ENCODE results near the gene SH3YL1. TPM values are rescaled to one million over a fixed set of nuclear protein-coding genes. Genes with fewer than 3 reads are reported as not detected.

Gene SH3YL1
- total RNA-seq, 4 donors from 2014 or later = 70.7 to 344 (median 98.0) TPM

DNA sequence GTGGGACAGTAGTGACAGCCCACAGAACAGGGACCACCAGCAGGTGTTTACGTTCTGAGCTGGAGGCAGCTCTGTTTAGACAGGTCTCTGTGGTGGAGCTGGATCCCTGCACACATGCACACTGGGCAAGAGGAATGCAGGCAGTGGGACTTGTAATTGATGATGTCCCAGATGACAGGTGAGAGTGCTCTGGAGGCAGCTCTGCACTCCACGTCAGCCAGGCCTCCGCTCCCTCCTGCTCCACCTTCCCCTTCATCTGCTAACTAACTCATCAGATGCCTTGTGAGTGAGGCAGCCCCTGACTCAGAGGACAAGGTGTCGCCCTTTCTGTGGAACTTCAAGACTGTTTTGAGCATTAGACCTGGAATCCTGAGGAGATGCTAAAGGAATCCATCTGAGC is 53.2 kb downstream of the SH3YL1 start:
- H3K9me3 ChIP-seq = peaks cover 0 to 7% of the 10 kb centered on the region in 2 donors
- H3K4me3 ChIP-seq = no peak overlapping the region
- in situ Hi-C loops (cut with MboI; ENCODE audit: low pct_ligation_motif_present in 1 of 4, low pct_unique_long_range_greater_than_20kb in 1 of 4, low sequenced_read_pairs in 3 of 4) = no loop called here
- intact Hi-C loops (cut with DNase I; ENCODE audit: low total_unique reads) = no loop called here
- H3K36me3 ChIP-seq = no peaks in the 10 kb centered on the region
- DNase-seq = no peak
- 60% methylated on average over 4 of the region's 4 CpGs; no CpG with 5 or more reads in 1 of the 2 donors for WGBS, 2 donors (ENCODE audit: low coverage in 1 of 2)
- no peak overlapping the region for H3K27ac ChIP-seq
- H3K27me3 ChIP-seq = peaks cover 5% of the 10 kb centered on the region
- no peak for TF ChIP-seq POLR2A (IDR thresholded peaks at IDR 0.05)
- TF ChIP-seq, protein P1, sequence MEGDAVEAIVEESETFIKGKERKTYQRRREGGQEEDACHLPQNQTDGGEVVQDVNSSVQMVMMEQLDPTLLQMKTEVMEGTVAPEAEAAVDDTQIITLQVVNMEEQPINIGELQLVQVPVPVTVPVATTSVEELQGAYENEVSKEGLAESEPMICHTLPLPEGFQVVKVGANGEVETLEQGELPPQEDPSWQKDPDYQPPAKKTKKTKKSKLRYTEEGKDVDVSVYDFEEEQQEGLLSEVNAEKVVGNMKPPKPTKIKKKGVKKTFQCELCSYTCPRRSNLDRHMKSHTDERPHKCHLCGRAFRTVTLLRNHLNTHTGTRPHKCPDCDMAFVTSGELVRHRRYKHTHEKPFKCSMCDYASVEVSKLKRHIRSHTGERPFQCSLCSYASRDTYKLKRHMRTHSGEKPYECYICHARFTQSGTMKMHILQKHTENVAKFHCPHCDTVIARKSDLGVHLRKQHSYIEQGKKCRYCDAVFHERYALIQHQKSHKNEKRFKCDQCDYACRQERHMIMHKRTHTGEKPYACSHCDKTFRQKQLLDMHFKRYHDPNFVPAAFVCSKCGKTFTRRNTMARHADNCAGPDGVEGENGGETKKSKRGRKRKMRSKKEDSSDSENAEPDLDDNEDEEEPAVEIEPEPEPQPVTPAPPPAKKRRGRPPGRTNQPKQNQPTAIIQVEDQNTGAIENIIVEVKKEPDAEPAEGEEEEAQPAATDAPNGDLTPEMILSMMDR (IDR thresholded peaks at IDR 0.05) = no peak
- no peak for TF ChIP-seq POLR2AphosphoS5 (IDR thresholded peaks at IDR 0.05)
- TF ChIP-seq EP300 (IDR thresholded peaks at IDR 0.05; ENCODE audit: low read depth) = no peak
- H3K4me1 ChIP-seq = no peaks in the 10 kb centered on the region

DNA sequence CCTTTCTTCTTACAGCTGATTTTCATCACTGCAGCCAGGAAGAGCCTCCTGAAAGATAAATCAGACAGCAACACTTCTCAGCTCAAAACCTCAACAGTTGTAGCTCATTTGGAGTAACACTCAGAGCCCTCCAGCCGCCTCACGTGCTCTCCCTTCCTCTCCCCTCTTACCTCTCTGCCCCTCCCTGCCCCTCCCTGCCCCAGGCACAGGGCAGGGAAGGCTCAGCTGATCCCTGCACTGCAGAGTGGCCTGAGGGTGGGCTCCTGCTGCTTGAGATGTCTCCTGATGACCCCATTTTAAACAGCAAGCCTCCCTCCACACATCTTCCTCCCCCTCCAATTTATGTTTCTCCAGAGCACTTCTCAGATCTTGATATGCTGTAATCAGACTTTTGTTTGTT is 54.4 kb downstream of the SH3YL1 start:
- no peak overlapping the region for H3K27ac ChIP-seq
- WGBS, 2 donors (ENCODE audit: low coverage in 1 of 2) = 66 to 83% methylated on average over 2 of the region's 2 CpGs
- no peak overlapping the region for H3K4me3 ChIP-seq
- H3K4me1 ChIP-seq = no peaks in the 10 kb centered on the region
- H3K36me3 ChIP-seq = no peaks in the 10 kb centered on the region
- in situ Hi-C loops (cut with MboI; ENCODE audit: low pct_ligation_motif_present in 1 of 4, low pct_unique_long_range_greater_than_20kb in 1 of 4, low sequenced_read_pairs in 3 of 4) = no loop called here
- no peak for DNase-seq
- peaks cover 0 to 7% of the 10 kb centered on the region in 2 donors for H3K9me3 ChIP-seq
- intact Hi-C loops (cut with DNase I; ENCODE audit: low total_unique reads) = no loop called here
- H3K27me3 ChIP-seq = peaks cover 5% of the 10 kb centered on the region
- no peak for TF ChIP-seq POLR2AphosphoS5 (IDR thresholded peaks at IDR 0.05)
- TF ChIP-seq EP300 (IDR thresholded peaks at IDR 0.05; ENCODE audit: low read depth) = no peak
- TF ChIP-seq, protein P1 (IDR thresholded peaks at IDR 0.05) = no peak
- TF ChIP-seq POLR2A (IDR thresholded peaks at IDR 0.05) = no peak

DNA sequence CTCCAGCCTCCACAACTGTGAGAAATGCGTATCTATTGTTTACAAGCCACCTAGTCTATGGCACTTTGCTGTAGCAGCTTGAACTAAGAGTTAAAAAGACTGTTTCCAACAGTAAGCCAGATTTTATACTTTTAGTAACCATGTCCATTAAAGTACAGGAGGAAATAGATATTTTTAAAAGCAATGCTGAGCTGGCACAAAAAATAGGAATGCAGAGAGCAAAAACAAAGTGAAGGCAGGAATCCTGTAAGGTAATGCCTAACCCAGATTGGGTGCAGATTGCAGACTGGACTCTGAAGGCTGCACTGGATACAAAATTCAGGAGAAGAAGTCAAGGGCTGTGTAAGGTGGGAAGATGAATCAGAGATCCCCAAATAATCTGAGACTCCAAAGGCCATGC is 55.5 kb downstream of the SH3YL1 start:
- WGBS, 2 donors (ENCODE audit: low coverage in 1 of 2) = 74% methylated on average over 1 of the region's 1 CpG; no CpG with 5 or more reads in 1 of the 2 donors
- Histone ChIP-seq H3K36me3 (no peaks in the 10 kb centered on the region), H3K27me3 (peaks cover 5% of the 10 kb centered on the region), H3K4me1 (no peaks in the 10 kb centered on the region), H3K9me3 (peaks cover 0 to 7% of the 10 kb centered on the region in 2 donors), H3K4me3 (no peak overlapping the region), H3K27ac (no peak overlapping the region)
- intact Hi-C loops (cut with DNase I; ENCODE audit: low total_unique reads) (no loop called here), in situ Hi-C loops (cut with MboI; ENCODE audit: low pct_ligation_motif_present in 1 of 4, low pct_unique_long_range_greater_than_20kb in 1 of 4, low sequenced_read_pairs in 3 of 4) (no loop called here)
- no peak for TF ChIP-seq EP300 (IDR thresholded peaks at IDR 0.05; ENCODE audit: low read depth)
- no peak for TF ChIP-seq POLR2A (IDR thresholded peaks at IDR 0.05)
- TF ChIP-seq, protein P1 (IDR thresholded peaks at IDR 0.05) = no peak
- no peak for TF ChIP-seq POLR2AphosphoS5 (IDR thresholded peaks at IDR 0.05)
- DNase-seq = no peak

DNA sequence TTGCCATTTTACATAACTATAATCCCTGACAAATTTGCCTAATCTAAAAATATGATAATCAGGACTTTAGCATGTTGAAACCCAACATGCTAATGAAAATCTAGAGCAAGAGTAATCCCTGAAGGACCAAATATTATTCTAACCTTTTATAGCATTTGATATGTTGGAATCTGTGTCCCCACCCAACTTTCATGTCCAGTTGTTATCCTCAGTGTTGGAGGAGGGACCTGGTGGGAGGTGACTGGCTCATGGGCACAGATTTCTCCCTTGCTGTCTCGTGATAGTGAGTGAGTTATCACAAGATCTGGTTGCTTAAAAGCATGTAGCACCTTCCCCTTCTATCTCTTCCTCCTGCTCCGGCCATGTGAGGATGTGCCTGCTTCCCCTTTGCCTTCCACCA is 59.8 kb downstream of the SH3YL1 start:
- WGBS, 2 donors (ENCODE audit: low coverage in 1 of 2) = 63 to 86% methylated on average over 1 to 2 of the region's 2 CpGs
- Histone ChIP-seq H3K36me3 (no peaks in the 10 kb centered on the region), H3K4me1 (no peaks in the 10 kb centered on the region), H3K27ac (no peak overlapping the region), H3K4me3 (no peak overlapping the region), H3K27me3 (no peaks in the 10 kb centered on the region), H3K9me3 (no peaks in the 10 kb centered on the region)
- TF ChIP-seq EP300 (IDR thresholded peaks at IDR 0.05; ENCODE audit: low read depth) = no peak
- TF ChIP-seq, protein P1 (IDR thresholded peaks at IDR 0.05) = no peak
- no peak for TF ChIP-seq POLR2A (IDR thresholded peaks at IDR 0.05)
- TF ChIP-seq POLR2AphosphoS5 (IDR thresholded peaks at IDR 0.05) = no peak
- intact Hi-C loops (cut with DNase I; ENCODE audit: low total_unique reads) = no loop called here
- in situ Hi-C loops (cut with MboI; ENCODE audit: low pct_ligation_motif_present in 1 of 4, low pct_unique_long_range_greater_than_20kb in 1 of 4, low sequenced_read_pairs in 3 of 4) = no loop called here
- no peak for DNase-seq
